ENCODE measurements around the gene CRTC2. TPM values are rescaled to one million over a fixed set of nuclear protein-coding genes. Genes with fewer than 3 reads are reported as not detected.
"Not testable (repeated sequence)": the region's sequence is repeated elsewhere in the genome, so short reads cannot be mapped to it uniquely, and the experiment has no call there.

The CRTC2 gene
- total RNA-seq, 1 experiment from 2014 or later = 33.8 TPM

- H3K9me3 ChIP-seq (ENCODE audit: control insufficient read depth in 1 of 2, insufficient read depth in 1 of 2, low read depth in 1 of 2, low read length in 2 of 2) = no peaks in the 10 kb centered on the region
- no peaks in the 10 kb centered on the region for H3K9me2 ChIP-seq (ENCODE audit: insufficient read depth)
- H3K27ac ChIP-seq (ENCODE audit: low read depth, low read length) = no peak overlapping the region
- ChIA-PET CTCF (interaction anchor here (0.7 kb wide), 1 partner anchor 95 kb away, joined by 3 read pairs; no protein-coding TSS in a partner anchor), POLR2A (no interaction called here), RAD21 (ENCODE audit: low non-redundant PET in 1 of 2, low total read pairs in 2 of 2, uncharacterized antibody in 2 of 2, unreplicated experiment in 2 of 2) (no interaction called here)
- H3K79me2 ChIP-seq (ENCODE audit: insufficient read depth, low read length) = peaks cover 4% of the 10 kb centered on the region; the same call in 1 of the 2 replicates
- H3K4me1 ChIP-seq (ENCODE audit: control insufficient read depth in 1 of 2, insufficient read depth in 2 of 2, low read length in 2 of 2) = peaks cover 12 to 28% of the 10 kb centered on the region in 2 experiments
- H3K27me3 ChIP-seq (ENCODE audit: insufficient read depth, low read length) = no peaks in the 10 kb centered on the region
- ATAC-seq (no peak), DNase-seq (ENCODE audit: low read depth, low spot score) (no peak)
- no peak overlapping the region for H3K9ac ChIP-seq (ENCODE audit: low read length)
- H2AFZ ChIP-seq (ENCODE audit: low read depth, low read length, poor library complexity, severe bottlenecking) = no peak overlapping the region
- no TSS peak for BruUV-seq (replicated peaks)
- no peak overlapping the region for H3K4me3 ChIP-seq (replicated peaks in 1 of 2; ENCODE audit: low read depth in 1 of 2, low read length in 2 of 2)
- TF ChIP-seq MAX (IDR thresholded peaks at IDR 0.05) = no peak
- no peak for TF ChIP-seq CEBPB (IDR thresholded peaks at IDR 0.05; ENCODE audit: low read depth)
- TF ChIP-seq TCF7L2 (IDR thresholded peaks at IDR 0.05; ENCODE audit: borderline replicate concordance, extremely low read depth, insufficient read depth, insufficient read length) = no peak
- TF ChIP-seq POLR2AphosphoS5 (IDR thresholded peaks at IDR 0.05; ENCODE audit: low read depth, low read length) = no peak
- no peak for TF ChIP-seq CBX3 (IDR thresholded peaks at IDR 0.05; ENCODE audit: low read depth)
- TF ChIP-seq ZFX (IDR thresholded peaks at IDR 0.05) = no peak
- no peak for TF ChIP-seq ZBTB33 (IDR thresholded peaks at IDR 0.05; ENCODE audit: extremely low read depth, insufficient replicate concordance, low read length)
- TF ChIP-seq SRF (IDR thresholded peaks at IDR 0.05; ENCODE audit: low read depth) = no peak
- TF ChIP-seq POLR2A (IDR thresholded peaks at IDR 0.05; ENCODE audit: borderline replicate concordance, extremely low read depth, insufficient read depth, insufficient read length) = no peak
- no peak for TF ChIP-seq YY1 (IDR thresholded peaks at IDR 0.05; ENCODE audit: extremely low read depth, insufficient replicate concordance, low read depth, low read length)
- TF ChIP-seq EGR1 (IDR thresholded peaks at IDR 0.05; ENCODE audit: low read depth) = no peak
- no peak for TF ChIP-seq SP1 (IDR thresholded peaks at IDR 0.05; ENCODE audit: low read depth)
- no peak for TF ChIP-seq JUND (IDR thresholded peaks at IDR 0.05)
- TF ChIP-seq CTCF (IDR thresholded peaks at IDR 0.05 in 2 of 3, conservative IDR thresholded peaks at IDR 0.05 in 1 of 3; ENCODE audit: borderline replicate concordance in 1 of 3, insufficient read depth in 1 of 3, low read depth in 2 of 3, low read length in 2 of 3) = no peak
- TF ChIP-seq ATF3 (IDR thresholded peaks at IDR 0.05) = no peak
- peaks cover 3 to 4% of the 10 kb centered on the region in 2 experiments; a peak in 1 of 4 replicates for H3K36me3 ChIP-seq (ENCODE audit: control insufficient read depth in 1 of 2, insufficient read depth in 2 of 2, low read length in 2 of 2)
- intact Hi-C loops (cut with micrococcal nuclease) = no loop called here
- H3K4me2 ChIP-seq (ENCODE audit: low read length) = peak overlapping the region; percentile 80; the same call in 1 of the 2 replicates
- no peaks in the 10 kb centered on the region for H4K20me1 ChIP-seq (ENCODE audit: insufficient read depth)
These were observed 25.9 kb upstream of the CRTC2 start for GRCh38 chr1:153984123-153984894.

- CTCF ChIA-PET; H3K9me3 ChIP-seq (ENCODE audit: control insufficient read depth in 1 of 2, insufficient read depth in 1 of 2, low read depth in 1 of 2, low read length in 2 of 2); POLR2A ChIA-PET; H3K4me3 ChIP-seq (replicated peaks in 1 of 2; ENCODE audit: low read depth in 1 of 2, low read length in 2 of 2); H3K9me2 ChIP-seq (ENCODE audit: insufficient read depth); ATAC-seq; H3K9ac ChIP-seq (ENCODE audit: low read length); H2AFZ ChIP-seq (ENCODE audit: low read depth, low read length, poor library complexity, severe bottlenecking); H4K20me1 ChIP-seq (ENCODE audit: insufficient read depth); DNase-seq (ENCODE audit: low read depth, low spot score); H3K27me3 ChIP-seq (ENCODE audit: insufficient read depth, low read length); H3K4me2 ChIP-seq (ENCODE audit: low read length); intact Hi-C loops (cut with micrococcal nuclease); H3K36me3 ChIP-seq (ENCODE audit: control insufficient read depth in 1 of 2, insufficient read depth in 2 of 2, low read length in 2 of 2); H3K27ac ChIP-seq (ENCODE audit: low read depth, low read length); RAD21 ChIA-PET (ENCODE audit: low non-redundant PET in 1 of 2, low total read pairs in 2 of 2, uncharacterized antibody in 2 of 2, unreplicated experiment in 2 of 2): not testable (repeated sequence)
- TSS peak; percentile 67 for BruUV-seq (replicated peaks)
- Histone ChIP-seq H3K4me1 (ENCODE audit: control insufficient read depth in 1 of 2, insufficient read depth in 2 of 2, low read length in 2 of 2) (peaks cover 9 to 24% of the 10 kb centered on the region in 2 experiments), H3K79me2 (ENCODE audit: insufficient read depth, low read length) (peaks cover 11% of the 10 kb centered on the region)
These were observed 23.3 kb upstream of the CRTC2 start for GRCh38 chr1:153981735-153982134.
